LNCAP (cell line): ENCODE data around the gene SLC4A11.

Experiments used
- CTCF ChIP-seq: fragments of 450-650 bp; IDR thresholded peaks from 2 replicates; pipeline ENCODE4 v1.5.1; 2017; ENCODE audit warnings: mild to moderate bottlenecking

The SLC4A11 gene

GRCh38 chr20:3244613-3245012 is 5.6 kb upstream of the SLC4A11 start:
- TF ChIP-seq CTCF, result no peak

GRCh38 chr20:3243718-3244358 is 4.8 kb upstream of the SLC4A11 start:
- no peak for TF ChIP-seq CTCF

- no peak for TF ChIP-seq CTCF
Observed at GRCh38 chr20:3242172-3242692, 3.2 kb upstream of the SLC4A11 start.

- TF ChIP-seq CTCF, result no peak
Observed at GRCh38 chr20:3240776-3241363, 1.9 kb upstream of the SLC4A11 start.

GRCh38 chr20:3239867-3240775 is 1.1 kb upstream of the SLC4A11 start:
- no peak for TF ChIP-seq CTCF

- no peak for TF ChIP-seq CTCF
Observed at GRCh38 chr20:3238616-3239025, 369 bp downstream of the SLC4A11 start.

- TF ChIP-seq CTCF, result no peak
Observed at GRCh38 chr20:3237958-3238615, 903 bp downstream of the SLC4A11 start.
